ENCODE measurements around the gene ACOT7.
A peak's percentile ranks its signal among the peaks of the same experiment; 100 is the strongest.
"Not testable (repeated sequence)": the region's sequence is repeated elsewhere in the genome, so short reads cannot be mapped to it uniquely, and the experiment has no call there.

The ACOT7 gene

DNA sequence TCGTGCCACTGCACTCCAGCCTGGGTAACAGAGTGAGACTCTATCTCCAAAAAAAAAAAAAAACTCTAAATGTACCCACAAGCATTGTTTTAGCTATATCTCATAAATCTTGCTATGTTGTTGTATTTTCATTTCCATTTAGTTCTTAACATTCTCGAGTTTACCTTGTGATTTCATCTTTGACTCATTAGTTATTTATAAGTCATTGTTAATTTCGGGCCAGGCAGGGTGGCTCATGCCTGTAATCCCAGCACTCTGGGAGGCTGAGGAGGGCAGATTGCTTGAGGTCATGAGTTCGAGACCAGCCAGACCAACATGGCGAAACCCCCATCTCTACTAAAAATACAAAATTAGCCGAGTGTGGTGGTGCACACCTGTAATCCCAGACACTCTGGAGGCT lies 14.5 kb upstream of the ACOT7 start:
- H3K27me3 ChIP-seq (ENCODE audit: insufficient read depth, insufficient read length): peaks cover 5% of the 10 kb centered on the region
- H3K36me3 ChIP-seq (ENCODE audit: insufficient read depth, insufficient read length, low read length): no peaks in the 10 kb centered on the region
- H3K4me1 ChIP-seq (ENCODE audit: insufficient read depth, insufficient read length): no peaks in the 10 kb centered on the region
- no peak for TF ChIP-seq YY1 (IDR thresholded peaks at IDR 0.05; ENCODE audit: insufficient read depth, insufficient read length)
- no peak for TF ChIP-seq ZNF274 (IDR thresholded peaks at IDR 0.05; ENCODE audit: low read depth, low read length)
- no peak for TF ChIP-seq SUZ12 (IDR thresholded peaks at IDR 0.05; ENCODE audit: extremely low read depth, insufficient read depth, insufficient read length)
- no peak overlapping the region for H3K9ac ChIP-seq (ENCODE audit: insufficient read length, low read depth)
- DNase-seq (ENCODE audit: low read depth, low spot score): no peak
- H3K4me3 ChIP-seq (ENCODE audit: insufficient read length, low read depth): no peak overlapping the region
- H3K9me3 ChIP-seq (ENCODE audit: insufficient read depth, low read length): no peaks in the 10 kb centered on the region

DNA sequence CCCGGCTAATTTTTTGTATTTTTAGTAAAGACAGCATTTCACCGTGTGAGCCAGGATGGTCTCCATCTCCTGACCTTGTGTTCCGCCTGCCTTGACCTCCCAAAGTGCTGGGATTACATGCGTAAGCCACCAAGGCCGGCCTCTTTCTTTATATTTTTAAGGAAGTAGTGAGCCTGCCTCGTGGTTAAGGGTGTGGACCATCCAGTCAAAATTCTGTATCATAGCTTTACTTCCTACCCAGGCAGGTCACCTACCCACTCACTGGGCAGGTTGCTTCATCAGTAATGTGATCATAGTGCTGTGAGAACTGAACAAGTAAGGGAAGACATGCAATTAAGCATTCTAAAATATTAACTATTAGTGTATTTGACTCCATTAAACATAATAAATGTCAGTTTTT lies 8.1 kb upstream of the ACOT7 start:
- no peak overlapping the region for H3K9ac ChIP-seq (ENCODE audit: insufficient read length, low read depth)
- no peak overlapping the region for H3K4me3 ChIP-seq (ENCODE audit: insufficient read length, low read depth)
- H3K36me3 ChIP-seq (ENCODE audit: insufficient read depth, insufficient read length, low read length): no peaks in the 10 kb centered on the region
- DNase-seq (ENCODE audit: low read depth, low spot score): no peak
- no peaks in the 10 kb centered on the region for H3K4me1 ChIP-seq (ENCODE audit: insufficient read depth, insufficient read length)
- TF ChIP-seq SUZ12 (IDR thresholded peaks at IDR 0.05; ENCODE audit: extremely low read depth, insufficient read depth, insufficient read length): no peak
- no peak for TF ChIP-seq YY1 (IDR thresholded peaks at IDR 0.05; ENCODE audit: insufficient read depth, insufficient read length)
- H3K9me3 ChIP-seq (ENCODE audit: insufficient read depth, low read length): no peaks in the 10 kb centered on the region
- no peaks in the 10 kb centered on the region for H3K27me3 ChIP-seq (ENCODE audit: insufficient read depth, insufficient read length)

DNA sequence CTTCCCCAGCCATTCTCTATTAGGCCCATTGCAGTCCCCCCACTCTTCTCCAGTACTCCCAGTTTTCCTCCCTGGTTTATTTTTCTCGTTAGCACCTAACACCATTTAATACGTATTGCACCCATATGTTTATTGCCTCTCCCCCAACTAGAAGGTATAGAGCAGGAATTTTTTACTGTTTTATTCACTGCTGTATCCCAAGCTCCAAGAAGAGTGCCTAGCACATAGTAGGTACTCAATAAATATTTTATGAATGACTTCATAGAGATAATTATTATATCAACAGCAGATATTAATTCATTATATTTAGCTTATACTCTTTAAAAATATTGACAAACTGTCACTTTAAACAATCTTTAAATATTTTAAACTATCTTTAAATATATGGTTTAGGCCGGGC lies 5.7 kb upstream of the ACOT7 start:
- H3K36me3 ChIP-seq (ENCODE audit: insufficient read depth, insufficient read length, low read length): no peaks in the 10 kb centered on the region
- no peak overlapping the region for H3K9ac ChIP-seq (ENCODE audit: insufficient read length, low read depth)
- DNase-seq (ENCODE audit: low read depth, low spot score): no peak
- no peak overlapping the region for H3K4me3 ChIP-seq (ENCODE audit: insufficient read length, low read depth)
- H3K4me1 ChIP-seq (ENCODE audit: insufficient read depth, insufficient read length): no peaks in the 10 kb centered on the region
- no peaks in the 10 kb centered on the region for H3K9me3 ChIP-seq (ENCODE audit: insufficient read depth, low read length)
- TF ChIP-seq ZNF274 (IDR thresholded peaks at IDR 0.05; ENCODE audit: low read depth, low read length) (no peak), SUZ12 (IDR thresholded peaks at IDR 0.05; ENCODE audit: extremely low read depth, insufficient read depth, insufficient read length) (no peak), YY1 (IDR thresholded peaks at IDR 0.05; ENCODE audit: insufficient read depth, insufficient read length) (no peak)
- H3K27me3 ChIP-seq (ENCODE audit: insufficient read depth, insufficient read length): no peaks in the 10 kb centered on the region

DNA sequence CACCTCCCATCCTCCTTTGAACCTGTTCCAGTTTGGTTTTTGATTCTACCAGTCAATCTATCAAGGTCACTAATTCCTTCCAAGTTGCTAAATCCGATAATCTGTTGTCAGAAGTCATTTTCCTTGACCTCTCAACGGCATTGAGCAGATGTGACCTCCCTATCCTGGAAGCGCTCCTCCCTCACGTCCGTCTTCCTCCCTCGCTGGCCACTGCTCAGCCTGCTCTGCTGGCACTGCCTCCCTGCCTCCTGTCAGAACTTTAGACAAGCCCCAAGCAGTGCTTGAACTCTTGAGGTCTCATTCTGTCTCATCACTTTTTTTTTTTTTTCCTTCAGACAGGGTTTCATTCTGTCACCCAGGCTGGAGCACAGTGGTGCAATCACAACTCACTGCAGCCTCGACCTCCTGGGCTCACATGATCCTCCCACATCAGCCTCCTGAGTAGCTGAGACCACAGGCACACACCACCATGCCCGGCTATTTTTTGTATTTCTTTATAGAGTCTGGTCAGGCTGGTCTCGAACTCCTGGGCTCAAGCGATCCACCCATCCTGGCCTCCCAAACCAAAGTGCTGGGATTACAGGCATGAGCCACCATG lies 4.4 kb upstream of the ACOT7 start:
- TF ChIP-seq ZNF274 (IDR thresholded peaks at IDR 0.05; ENCODE audit: low read depth, low read length) (no peak), SUZ12 (IDR thresholded peaks at IDR 0.05; ENCODE audit: extremely low read depth, insufficient read depth, insufficient read length) (no peak), YY1 (IDR thresholded peaks at IDR 0.05; ENCODE audit: insufficient read depth, insufficient read length) (no peak)
- Histone ChIP-seq H3K27me3 (ENCODE audit: insufficient read depth, insufficient read length) (no peaks in the 10 kb centered on the region), H3K9ac (ENCODE audit: insufficient read length, low read depth) (no peak overlapping the region), H3K4me1 (ENCODE audit: insufficient read depth, insufficient read length) (no peaks in the 10 kb centered on the region), H3K9me3 (ENCODE audit: insufficient read depth, low read length) (no peaks in the 10 kb centered on the region), H3K36me3 (ENCODE audit: insufficient read depth, insufficient read length, low read length) (no peaks in the 10 kb centered on the region), H3K4me3 (ENCODE audit: insufficient read length, low read depth) (no peak overlapping the region)
- DNase-seq (ENCODE audit: low read depth, low spot score): no peak

DNA sequence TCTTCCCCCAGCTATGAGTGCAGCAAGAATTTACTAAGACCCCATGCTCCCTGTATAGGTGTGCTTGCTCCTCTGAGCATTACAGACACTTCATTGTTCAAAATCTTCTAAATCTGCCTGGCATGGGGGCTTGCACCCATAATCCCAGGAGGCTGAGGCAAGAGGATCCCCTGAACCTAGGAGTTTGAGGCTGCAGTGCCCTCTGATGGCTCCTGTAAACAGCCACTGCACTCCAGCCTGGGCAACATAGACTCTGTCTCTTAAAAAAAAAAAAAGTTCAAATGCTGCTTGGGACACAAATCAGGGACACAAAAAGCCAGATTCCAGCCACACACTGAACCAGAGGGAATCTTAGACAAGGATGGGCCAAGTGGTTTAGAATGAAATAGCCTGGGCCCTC lies 3.4 kb upstream of the ACOT7 start:
- Histone ChIP-seq H3K9me3 (ENCODE audit: insufficient read depth, low read length) (no peaks in the 10 kb centered on the region), H3K9ac (ENCODE audit: insufficient read length, low read depth) (no peak overlapping the region), H3K36me3 (ENCODE audit: insufficient read depth, insufficient read length, low read length) (no peaks in the 10 kb centered on the region), H3K4me3 (ENCODE audit: insufficient read length, low read depth) (no peak overlapping the region), H3K4me1 (ENCODE audit: insufficient read depth, insufficient read length) (no peaks in the 10 kb centered on the region), H3K27me3 (ENCODE audit: insufficient read depth, insufficient read length) (no peaks in the 10 kb centered on the region)
- TF ChIP-seq YY1 (IDR thresholded peaks at IDR 0.05; ENCODE audit: insufficient read depth, insufficient read length) (no peak), ZNF274 (IDR thresholded peaks at IDR 0.05; ENCODE audit: low read depth, low read length) (no peak), SUZ12 (IDR thresholded peaks at IDR 0.05; ENCODE audit: extremely low read depth, insufficient read depth, insufficient read length) (no peak)
- DNase-seq (ENCODE audit: low read depth, low spot score): no peak

DNA sequence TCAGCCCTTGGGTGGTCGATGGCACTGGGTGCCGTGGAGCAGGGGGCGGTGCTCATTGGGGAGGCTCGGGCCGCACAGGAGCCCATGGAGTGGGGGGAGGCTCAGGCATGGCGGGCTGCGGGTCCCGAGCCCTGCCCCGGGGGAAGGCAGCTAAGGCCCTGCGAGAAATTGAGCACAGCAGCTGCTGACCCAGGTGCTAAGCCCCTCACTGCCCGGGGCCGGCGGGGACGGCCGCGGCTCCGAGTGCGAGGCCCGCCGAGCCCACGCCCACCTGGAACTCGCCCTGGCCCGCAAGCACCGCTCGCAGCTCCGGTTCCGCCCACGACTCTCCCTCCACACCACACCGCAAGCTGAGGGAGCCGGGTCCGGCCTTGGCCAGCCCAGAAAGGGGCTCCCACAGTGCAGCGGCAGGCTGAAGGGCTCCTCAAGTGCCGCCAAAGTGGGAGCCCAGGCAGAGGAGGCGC lies 2.2 kb upstream of the ACOT7 start:
- H3K27me3 ChIP-seq (ENCODE audit: insufficient read depth, insufficient read length); H3K9ac ChIP-seq (ENCODE audit: insufficient read length, low read depth); H3K9me3 ChIP-seq (ENCODE audit: insufficient read depth, low read length); DNase-seq (ENCODE audit: low read depth, low spot score); H3K36me3 ChIP-seq (ENCODE audit: insufficient read depth, insufficient read length, low read length); H3K4me3 ChIP-seq (ENCODE audit: insufficient read length, low read depth); H3K4me1 ChIP-seq (ENCODE audit: insufficient read depth, insufficient read length): not testable (repeated sequence)

DNA sequence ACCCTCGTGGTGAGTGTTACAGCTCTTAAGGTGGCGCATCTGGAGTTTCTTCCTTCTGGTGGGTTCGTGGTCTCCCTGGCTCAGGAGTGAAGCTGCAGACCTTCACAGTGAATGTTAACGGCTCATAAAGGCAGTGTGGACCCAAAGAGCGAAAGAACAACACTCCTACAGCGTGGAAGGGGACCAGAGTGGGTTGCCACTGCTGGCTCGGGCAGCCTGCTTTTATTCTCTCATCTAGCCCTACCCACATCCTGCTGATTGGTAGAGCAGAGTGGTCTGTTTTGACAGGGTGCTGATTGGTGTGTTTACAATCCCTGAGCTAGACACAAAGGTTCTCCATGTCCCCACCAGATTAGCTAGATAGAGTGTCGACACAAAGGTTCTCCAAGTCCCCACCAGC lies 1.6 kb upstream of the ACOT7 start:
- not testable (repeated sequence) for H3K9me3 ChIP-seq (ENCODE audit: insufficient read depth, low read length); H3K4me1 ChIP-seq (ENCODE audit: insufficient read depth, insufficient read length); H3K36me3 ChIP-seq (ENCODE audit: insufficient read depth, insufficient read length, low read length); H3K4me3 ChIP-seq (ENCODE audit: insufficient read length, low read depth); DNase-seq (ENCODE audit: low read depth, low spot score); H3K9ac ChIP-seq (ENCODE audit: insufficient read length, low read depth); H3K27me3 ChIP-seq (ENCODE audit: insufficient read depth, insufficient read length)

DNA sequence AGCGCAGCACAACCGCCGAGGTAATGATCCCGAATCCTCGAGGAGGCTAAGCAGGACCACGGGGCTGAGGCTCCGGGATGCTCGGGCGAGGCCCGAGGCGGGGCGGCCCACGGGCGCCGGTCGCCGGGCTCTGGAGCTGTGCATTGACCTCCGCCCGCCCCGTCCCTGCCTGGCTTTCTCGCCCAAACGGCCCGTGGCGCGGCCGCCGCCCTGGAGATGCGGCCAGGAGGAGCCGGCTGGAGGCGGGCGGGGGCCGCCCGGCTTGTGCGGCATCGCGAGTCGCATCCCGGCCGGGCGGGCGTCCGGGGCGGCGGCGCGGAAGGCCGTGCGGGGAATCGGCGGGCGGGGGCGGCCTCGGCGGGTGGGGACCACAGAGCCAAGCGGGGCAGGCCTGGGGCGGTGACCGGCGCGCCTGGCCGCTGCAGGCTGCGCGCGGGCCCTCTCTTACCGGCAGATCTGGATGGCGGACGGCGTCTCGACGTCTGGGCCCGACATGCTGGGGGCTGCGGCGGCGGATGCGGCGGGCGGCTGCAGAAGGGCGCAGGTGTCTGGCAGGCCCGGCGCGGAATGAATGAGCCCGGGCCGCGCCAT lies 663 bp downstream of the ACOT7 start:
- Histone ChIP-seq H3K9me3 (ENCODE audit: insufficient read depth, low read length) (no peaks in the 10 kb centered on the region), H3K9ac (ENCODE audit: insufficient read length, low read depth) (peak overlapping the region; percentile 56), H3K4me3 (ENCODE audit: insufficient read length, low read depth) (peak overlapping the region; percentile 36), H3K4me1 (ENCODE audit: insufficient read depth, insufficient read length) (no peaks in the 10 kb centered on the region), H3K27me3 (ENCODE audit: insufficient read depth, insufficient read length) (no peaks in the 10 kb centered on the region), H3K36me3 (ENCODE audit: insufficient read depth, insufficient read length, low read length) (no peaks in the 10 kb centered on the region)
- TF ChIP-seq ZNF274 (IDR thresholded peaks at IDR 0.05; ENCODE audit: low read depth, low read length): no peak
- TF ChIP-seq YY1 (IDR thresholded peaks at IDR 0.05; ENCODE audit: insufficient read depth, insufficient read length): no peak
- TF ChIP-seq SUZ12 (IDR thresholded peaks at IDR 0.05; ENCODE audit: extremely low read depth, insufficient read depth, insufficient read length): no peak
- no peak for DNase-seq (ENCODE audit: low read depth, low spot score)
